ENCODE measurements around the gene VAMP5.

- TF ChIP-seq CTCF (conservative IDR thresholded peaks at IDR 0.05; ENCODE audit: low read depth in 2 of 2) (no peak), POLR2AphosphoS5 (IDR thresholded peaks at IDR 0.05; ENCODE audit: low read depth) (peak; percentile 72), EZH2 (IDR thresholded peaks at IDR 0.05; ENCODE audit: low read depth, unreplicated experiment) (no peak), EZH2phosphoT487 (IDR thresholded peaks at IDR 0.05; ENCODE audit: unreplicated experiment) (no peak)
Observed at GRCh38 chr2:85611705-85612587, 27.7 kb downstream of the VAMP5 start, which contains the start of gene C2orf68.

Data from GM23338 (cell line).